ENCODE data around the gene LEUTX.

LEUTX gene

GRCh38 chr19:39828654-39829032 is 50.0 kb downstream of the LEUTX start:
- H3K4me2 ChIP-seq (ENCODE audit: low read length), result no peak overlapping the region
- H2AFZ ChIP-seq, result no peak overlapping the region
- no peak for TF ChIP-seq CTCF (IDR thresholded peaks at IDR 0.05)
- no peak overlapping the region for H3K4me3 ChIP-seq (ENCODE audit: low read depth, low read length)
- H3K79me2 ChIP-seq, result peaks cover 25% of the 10 kb centered on the region
- H3K9ac ChIP-seq, result no peak overlapping the region
- H3K4me1 ChIP-seq, result peaks cover 11% of the 10 kb centered on the region
- H3K36me3 ChIP-seq (ENCODE audit: control insufficient read depth, insufficient read depth, low read length), result no peaks in the 10 kb centered on the region
- no peaks in the 10 kb centered on the region for H3K27me3 ChIP-seq (ENCODE audit: control insufficient read depth, insufficient read depth, low read length)
- no peak overlapping the region for H3K27ac ChIP-seq
- no peaks in the 10 kb centered on the region for H3K9me3 ChIP-seq (ENCODE audit: control insufficient read depth, low read length)

- no peak for TF ChIP-seq CTCF (IDR thresholded peaks at IDR 0.05)
- Histone ChIP-seq H3K79me2 (peaks cover 22% of the 10 kb centered on the region), H3K27me3 (ENCODE audit: control insufficient read depth, insufficient read depth, low read length) (no peaks in the 10 kb centered on the region), H3K9me3 (ENCODE audit: control insufficient read depth, low read length) (no peaks in the 10 kb centered on the region), H3K9ac (no peak overlapping the region), H3K4me1 (peaks cover 11% of the 10 kb centered on the region), H3K4me3 (ENCODE audit: low read depth, low read length) (no peak overlapping the region), H2AFZ (no peak overlapping the region), H3K36me3 (ENCODE audit: control insufficient read depth, insufficient read depth, low read length) (no peaks in the 10 kb centered on the region), H3K4me2 (ENCODE audit: low read length) (no peak overlapping the region), H3K27ac (no peak overlapping the region)
These were observed 51.1 kb downstream of the LEUTX start for GRCh38 chr19:39829702-39830275.

- H3K79me2 ChIP-seq, result peaks cover 22% of the 10 kb centered on the region
- no peak overlapping the region for H3K4me2 ChIP-seq (ENCODE audit: low read length)
- no peak overlapping the region for H3K9ac ChIP-seq
- no peak for TF ChIP-seq CTCF (IDR thresholded peaks at IDR 0.05)
- no peak overlapping the region for H3K27ac ChIP-seq
- H3K9me3 ChIP-seq (ENCODE audit: control insufficient read depth, low read length), result no peaks in the 10 kb centered on the region
- no peaks in the 10 kb centered on the region for H3K27me3 ChIP-seq (ENCODE audit: control insufficient read depth, insufficient read depth, low read length)
- no peak overlapping the region for H3K4me3 ChIP-seq (ENCODE audit: low read depth, low read length)
- H2AFZ ChIP-seq, result no peak overlapping the region
- no peaks in the 10 kb centered on the region for H3K36me3 ChIP-seq (ENCODE audit: control insufficient read depth, insufficient read depth, low read length)
- peaks cover 11% of the 10 kb centered on the region for H3K4me1 ChIP-seq
These were observed 51.8 kb downstream of the LEUTX start for GRCh38 chr19:39830406-39830805.

- Histone ChIP-seq H3K4me1 (peaks cover 11% of the 10 kb centered on the region), H3K4me3 (ENCODE audit: low read depth, low read length) (no peak overlapping the region), H3K9ac (no peak overlapping the region), H3K9me3 (ENCODE audit: control insufficient read depth, low read length) (no peaks in the 10 kb centered on the region), H3K27ac (no peak overlapping the region), H3K79me2 (peaks cover 22% of the 10 kb centered on the region), H3K4me2 (ENCODE audit: low read length) (no peak overlapping the region), H3K27me3 (ENCODE audit: control insufficient read depth, insufficient read depth, low read length) (no peaks in the 10 kb centered on the region), H2AFZ (no peak overlapping the region), H3K36me3 (ENCODE audit: control insufficient read depth, insufficient read depth, low read length) (no peaks in the 10 kb centered on the region)
- no peak for TF ChIP-seq CTCF (IDR thresholded peaks at IDR 0.05)
These were observed 52.2 kb downstream of the LEUTX start for GRCh38 chr19:39830847-39831246.

GRCh38 chr19:39831679-39832078 is 53.0 kb downstream of the LEUTX start:
- Histone ChIP-seq H3K27me3 (ENCODE audit: control insufficient read depth, insufficient read depth, low read length) (no peaks in the 10 kb centered on the region), H3K4me3 (ENCODE audit: low read depth, low read length) (no peak overlapping the region), H3K9ac (no peak overlapping the region), H3K36me3 (ENCODE audit: control insufficient read depth, insufficient read depth, low read length) (no peaks in the 10 kb centered on the region), H3K4me1 (peaks cover 11% of the 10 kb centered on the region), H3K4me2 (ENCODE audit: low read length) (no peak overlapping the region), H3K9me3 (ENCODE audit: control insufficient read depth, low read length) (no peaks in the 10 kb centered on the region), H3K27ac (no peak overlapping the region), H2AFZ (no peak overlapping the region), H3K79me2 (peaks cover 22% of the 10 kb centered on the region)
- TF ChIP-seq CTCF (IDR thresholded peaks at IDR 0.05), result no peak

Measured in parathyroid adenoma (tissue), 2 donors.